ENCODE measurements around the gene REEP6.

- TF ChIP-seq EZH2 (IDR thresholded peaks at IDR 0.05; ENCODE audit: low read depth, low read length, severe bottlenecking), result no peak
- TF ChIP-seq, protein P1, sequence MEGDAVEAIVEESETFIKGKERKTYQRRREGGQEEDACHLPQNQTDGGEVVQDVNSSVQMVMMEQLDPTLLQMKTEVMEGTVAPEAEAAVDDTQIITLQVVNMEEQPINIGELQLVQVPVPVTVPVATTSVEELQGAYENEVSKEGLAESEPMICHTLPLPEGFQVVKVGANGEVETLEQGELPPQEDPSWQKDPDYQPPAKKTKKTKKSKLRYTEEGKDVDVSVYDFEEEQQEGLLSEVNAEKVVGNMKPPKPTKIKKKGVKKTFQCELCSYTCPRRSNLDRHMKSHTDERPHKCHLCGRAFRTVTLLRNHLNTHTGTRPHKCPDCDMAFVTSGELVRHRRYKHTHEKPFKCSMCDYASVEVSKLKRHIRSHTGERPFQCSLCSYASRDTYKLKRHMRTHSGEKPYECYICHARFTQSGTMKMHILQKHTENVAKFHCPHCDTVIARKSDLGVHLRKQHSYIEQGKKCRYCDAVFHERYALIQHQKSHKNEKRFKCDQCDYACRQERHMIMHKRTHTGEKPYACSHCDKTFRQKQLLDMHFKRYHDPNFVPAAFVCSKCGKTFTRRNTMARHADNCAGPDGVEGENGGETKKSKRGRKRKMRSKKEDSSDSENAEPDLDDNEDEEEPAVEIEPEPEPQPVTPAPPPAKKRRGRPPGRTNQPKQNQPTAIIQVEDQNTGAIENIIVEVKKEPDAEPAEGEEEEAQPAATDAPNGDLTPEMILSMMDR (IDR thresholded peaks at IDR 0.05; ENCODE audit: control extremely low read depth in 1 of 3, insufficient read depth in 1 of 3, low read depth in 1 of 3, low read length in 3 of 3), result no peak
Observed at GRCh38 chr19:1446713-1447481, 44.1 kb upstream of the REEP6 start.

Measured in H1 (cell line).